Measurements from ENCODE around the gene RNF220.

DNA sequence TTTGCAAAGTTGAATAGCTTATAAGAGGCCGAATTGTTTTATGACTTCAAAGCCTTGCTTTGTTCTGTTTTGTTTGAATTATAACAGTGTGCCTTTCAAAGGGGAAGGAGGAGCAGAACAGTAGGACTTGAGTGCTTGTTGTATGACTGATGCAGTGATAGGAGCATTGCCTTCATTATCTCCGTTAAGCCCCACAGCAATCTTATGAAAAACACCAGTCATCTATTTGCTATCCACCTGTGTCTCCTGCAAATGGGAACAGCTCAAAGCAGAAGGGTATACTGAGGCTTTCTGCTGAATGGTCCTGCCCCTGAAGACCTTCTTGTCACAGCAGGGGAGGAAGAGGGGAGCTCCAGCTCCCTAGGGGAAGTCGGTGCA, 127.5 kb downstream of the RNF220 start:
- TF ChIP-seq, protein P1, sequence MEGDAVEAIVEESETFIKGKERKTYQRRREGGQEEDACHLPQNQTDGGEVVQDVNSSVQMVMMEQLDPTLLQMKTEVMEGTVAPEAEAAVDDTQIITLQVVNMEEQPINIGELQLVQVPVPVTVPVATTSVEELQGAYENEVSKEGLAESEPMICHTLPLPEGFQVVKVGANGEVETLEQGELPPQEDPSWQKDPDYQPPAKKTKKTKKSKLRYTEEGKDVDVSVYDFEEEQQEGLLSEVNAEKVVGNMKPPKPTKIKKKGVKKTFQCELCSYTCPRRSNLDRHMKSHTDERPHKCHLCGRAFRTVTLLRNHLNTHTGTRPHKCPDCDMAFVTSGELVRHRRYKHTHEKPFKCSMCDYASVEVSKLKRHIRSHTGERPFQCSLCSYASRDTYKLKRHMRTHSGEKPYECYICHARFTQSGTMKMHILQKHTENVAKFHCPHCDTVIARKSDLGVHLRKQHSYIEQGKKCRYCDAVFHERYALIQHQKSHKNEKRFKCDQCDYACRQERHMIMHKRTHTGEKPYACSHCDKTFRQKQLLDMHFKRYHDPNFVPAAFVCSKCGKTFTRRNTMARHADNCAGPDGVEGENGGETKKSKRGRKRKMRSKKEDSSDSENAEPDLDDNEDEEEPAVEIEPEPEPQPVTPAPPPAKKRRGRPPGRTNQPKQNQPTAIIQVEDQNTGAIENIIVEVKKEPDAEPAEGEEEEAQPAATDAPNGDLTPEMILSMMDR (IDR thresholded peaks at IDR 0.05; ENCODE audit: low read depth, low read length, poor library complexity, severe bottlenecking) = no peak
- no peak for TF ChIP-seq EZH2phosphoT487 (IDR thresholded peaks at IDR 0.05; ENCODE audit: borderline replicate concordance, low read length)
